ENCODE measurements around the gene MPV17L2.

- TF ChIP-seq, protein P1, sequence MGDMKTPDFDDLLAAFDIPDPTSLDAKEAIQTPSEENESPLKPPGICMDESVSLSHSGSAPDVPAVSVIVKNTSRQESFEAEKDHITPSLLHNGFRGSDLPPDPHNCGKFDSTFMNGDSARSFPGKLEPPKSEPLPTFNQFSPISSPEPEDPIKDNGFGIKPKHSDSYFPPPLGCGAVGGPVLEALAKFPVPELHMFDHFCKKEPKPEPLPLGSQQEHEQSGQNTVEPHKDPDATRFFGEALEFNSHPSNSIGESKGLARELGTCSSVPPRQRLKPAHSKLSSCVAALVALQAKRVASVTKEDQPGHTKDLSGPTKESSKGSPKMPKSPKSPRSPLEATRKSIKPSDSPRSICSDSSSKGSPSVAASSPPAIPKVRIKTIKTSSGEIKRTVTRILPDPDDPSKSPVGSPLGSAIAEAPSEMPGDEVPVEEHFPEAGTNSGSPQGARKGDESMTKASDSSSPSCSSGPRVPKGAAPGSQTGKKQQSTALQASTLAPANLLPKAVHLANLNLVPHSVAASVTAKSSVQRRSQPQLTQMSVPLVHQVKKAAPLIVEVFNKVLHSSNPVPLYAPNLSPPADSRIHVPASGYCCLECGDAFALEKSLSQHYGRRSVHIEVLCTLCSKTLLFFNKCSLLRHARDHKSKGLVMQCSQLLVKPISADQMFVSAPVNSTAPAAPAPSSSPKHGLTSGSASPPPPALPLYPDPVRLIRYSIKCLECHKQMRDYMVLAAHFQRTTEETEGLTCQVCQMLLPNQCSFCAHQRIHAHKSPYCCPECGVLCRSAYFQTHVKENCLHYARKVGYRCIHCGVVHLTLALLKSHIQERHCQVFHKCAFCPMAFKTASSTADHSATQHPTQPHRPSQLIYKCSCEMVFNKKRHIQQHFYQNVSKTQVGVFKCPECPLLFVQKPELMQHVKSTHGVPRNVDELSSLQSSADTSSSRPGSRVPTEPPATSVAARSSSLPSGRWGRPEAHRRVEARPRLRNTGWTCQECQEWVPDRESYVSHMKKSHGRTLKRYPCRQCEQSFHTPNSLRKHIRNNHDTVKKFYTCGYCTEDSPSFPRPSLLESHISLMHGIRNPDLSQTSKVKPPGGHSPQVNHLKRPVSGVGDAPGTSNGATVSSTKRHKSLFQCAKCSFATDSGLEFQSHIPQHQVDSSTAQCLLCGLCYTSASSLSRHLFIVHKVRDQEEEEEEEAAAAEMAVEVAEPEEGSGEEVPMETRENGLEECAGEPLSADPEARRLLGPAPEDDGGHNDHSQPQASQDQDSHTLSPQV (IDR thresholded peaks at IDR 0.05), result no peak
- no peak for TF ChIP-seq PAX5 (IDR thresholded peaks at IDR 0.05; ENCODE audit: borderline replicate concordance, low read depth, low read length)
- no peak for TF ChIP-seq CTCF (IDR thresholded peaks at IDR 0.05 in 2 of 3, conservative IDR thresholded peaks at IDR 0.05 in 1 of 3; ENCODE audit: control insufficient read depth in 2 of 3, extremely low read depth in 1 of 3, insufficient read depth in 1 of 3, low read depth in 3 of 3, low read length in 3 of 3)
- no peak for TF ChIP-seq BMI1 (IDR thresholded peaks at IDR 0.05; ENCODE audit: borderline replicate concordance)
- no peak for TF ChIP-seq POLR2AphosphoS5 (IDR thresholded peaks at IDR 0.05; ENCODE audit: low read length)
- TF ChIP-seq MYC (IDR thresholded peaks at IDR 0.05; ENCODE audit: insufficient read depth, insufficient read length, insufficient replicate concordance, low read length, severe bottlenecking), result no peak
- no peak for TF ChIP-seq ATF2 (IDR thresholded peaks at IDR 0.05; ENCODE audit: low read length)
- no peak for TF ChIP-seq NFIC (IDR thresholded peaks at IDR 0.05; ENCODE audit: low read depth, low read length)
- no peak for TF ChIP-seq JUNB (IDR thresholded peaks at IDR 0.05)
- TF ChIP-seq E2F8 (IDR thresholded peaks at IDR 0.05; ENCODE audit: low read depth, partially characterized antibody), result no peak
- no peak for TF ChIP-seq NBN (IDR thresholded peaks at IDR 0.05)
- TF ChIP-seq, protein P2, sequence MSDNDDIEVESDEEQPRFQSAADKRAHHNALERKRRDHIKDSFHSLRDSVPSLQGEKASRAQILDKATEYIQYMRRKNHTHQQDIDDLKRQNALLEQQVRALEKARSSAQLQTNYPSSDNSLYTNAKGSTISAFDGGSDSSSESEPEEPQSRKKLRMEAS (IDR thresholded peaks at IDR 0.05; ENCODE audit: low read depth, low read length), result no peak
- no peak; the same call in 1 of the 2 replicates for TF ChIP-seq EED (IDR thresholded peaks at IDR 0.05; ENCODE audit: low read depth)
These were observed 12.3 kb downstream of the MPV17L2 start for GRCh38 chr19:18205200-18205892.

Data from GM12878 (cell line).